ENCODE measurements around the gene SYT7.

DNA sequence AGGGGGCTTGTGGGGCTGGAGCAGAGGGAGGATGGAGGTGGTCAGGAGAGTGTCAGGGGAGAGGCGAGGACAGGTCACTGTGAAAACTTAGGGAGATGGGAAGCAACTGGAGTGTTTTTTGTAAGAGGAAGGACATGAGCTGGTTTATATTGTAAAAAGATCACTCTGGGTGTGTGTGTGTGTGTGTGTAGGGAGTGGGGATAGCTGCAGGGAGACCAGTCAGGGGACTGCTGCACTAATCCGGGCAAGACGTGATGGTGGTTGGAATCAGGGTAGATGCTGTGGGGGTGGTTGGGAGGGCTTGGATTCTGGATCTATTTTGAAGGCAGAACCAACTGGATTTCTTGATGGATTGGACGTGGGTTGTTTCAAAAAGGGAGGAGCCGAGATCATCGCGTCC is 11.3 kb upstream of the SYT7 start:
- TF ChIP-seq EZH2 (IDR thresholded peaks at IDR 0.05): no peak
- TF ChIP-seq POLR2AphosphoS5 (IDR thresholded peaks at IDR 0.05; ENCODE audit: borderline replicate concordance, low read depth, low read length): no peak
